SHP77 (cell line): ENCODE measurements around the gene SMC6.
A peak's percentile ranks its signal among the peaks of the same experiment; 100 is the strongest.

Experiments used
- DNase-seq, 2 experiments: peaks; one replicate each; lab custom pipeline; 2025; lab: John Stamatoyannopoulos, UW

The SMC6 gene, protein sequence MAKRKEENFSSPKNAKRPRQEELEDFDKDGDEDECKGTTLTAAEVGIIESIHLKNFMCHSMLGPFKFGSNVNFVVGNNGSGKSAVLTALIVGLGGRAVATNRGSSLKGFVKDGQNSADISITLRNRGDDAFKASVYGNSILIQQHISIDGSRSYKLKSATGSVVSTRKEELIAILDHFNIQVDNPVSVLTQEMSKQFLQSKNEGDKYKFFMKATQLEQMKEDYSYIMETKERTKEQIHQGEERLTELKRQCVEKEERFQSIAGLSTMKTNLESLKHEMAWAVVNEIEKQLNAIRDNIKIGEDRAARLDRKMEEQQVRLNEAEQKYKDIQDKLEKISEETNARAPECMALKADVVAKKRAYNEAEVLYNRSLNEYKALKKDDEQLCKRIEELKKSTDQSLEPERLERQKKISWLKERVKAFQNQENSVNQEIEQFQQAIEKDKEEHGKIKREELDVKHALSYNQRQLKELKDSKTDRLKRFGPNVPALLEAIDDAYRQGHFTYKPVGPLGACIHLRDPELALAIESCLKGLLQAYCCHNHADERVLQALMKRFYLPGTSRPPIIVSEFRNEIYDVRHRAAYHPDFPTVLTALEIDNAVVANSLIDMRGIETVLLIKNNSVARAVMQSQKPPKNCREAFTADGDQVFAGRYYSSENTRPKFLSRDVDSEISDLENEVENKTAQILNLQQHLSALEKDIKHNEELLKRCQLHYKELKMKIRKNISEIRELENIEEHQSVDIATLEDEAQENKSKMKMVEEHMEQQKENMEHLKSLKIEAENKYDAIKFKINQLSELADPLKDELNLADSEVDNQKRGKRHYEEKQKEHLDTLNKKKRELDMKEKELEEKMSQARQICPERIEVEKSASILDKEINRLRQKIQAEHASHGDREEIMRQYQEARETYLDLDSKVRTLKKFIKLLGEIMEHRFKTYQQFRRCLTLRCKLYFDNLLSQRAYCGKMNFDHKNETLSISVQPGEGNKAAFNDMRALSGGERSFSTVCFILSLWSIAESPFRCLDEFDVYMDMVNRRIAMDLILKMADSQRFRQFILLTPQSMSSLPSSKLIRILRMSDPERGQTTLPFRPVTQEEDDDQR

DNA sequence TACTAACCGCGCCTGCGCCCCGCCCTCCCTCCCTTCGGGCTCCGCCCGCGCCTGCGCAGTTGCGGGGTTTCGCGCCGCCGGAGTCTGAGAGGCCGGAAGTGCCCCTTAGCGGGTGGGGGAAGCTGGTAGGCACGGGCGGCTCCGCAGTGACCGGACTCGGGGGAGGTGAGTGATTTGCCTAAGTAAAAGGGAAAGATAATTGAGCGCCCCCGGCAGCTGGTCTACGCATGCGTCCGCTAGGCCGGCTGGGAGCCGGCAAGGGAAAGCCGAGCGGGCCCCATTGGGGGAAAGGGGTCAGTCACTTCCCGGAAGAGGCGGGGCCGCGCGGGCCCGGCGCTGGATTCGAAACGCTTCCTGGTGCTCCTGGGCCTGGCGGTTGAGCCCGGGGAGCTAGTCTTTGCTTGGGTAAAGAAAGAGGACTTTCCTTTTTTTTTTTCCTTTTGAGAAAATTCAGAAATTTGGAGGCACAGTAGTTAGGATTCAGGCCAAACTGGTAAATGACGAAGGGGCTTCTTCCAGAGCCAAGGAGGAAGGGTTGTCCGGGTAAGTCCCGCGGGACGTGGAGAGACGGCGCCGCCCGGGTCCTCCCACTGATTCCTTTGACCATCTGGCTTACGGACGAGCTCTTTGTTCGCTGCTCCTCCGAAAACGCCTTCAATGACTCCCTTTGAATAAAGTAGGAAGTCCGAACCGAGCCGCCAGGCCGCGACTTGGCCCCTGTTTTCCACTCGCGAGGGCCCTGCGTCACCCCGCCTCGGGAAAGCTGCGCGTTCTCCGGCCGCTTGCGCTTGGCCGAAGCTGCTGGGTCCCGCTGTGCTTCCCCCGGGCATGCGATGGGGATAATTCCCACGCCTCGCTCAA lies at the start of gene SMC6, which contains the start of gene GEN1:
TSS of gene SMC6 (minus strand) at position 8 of the 861 bp plus-strand sequence. CDS start 7,864 bp downstream, outside the sequence.
TSS of gene GEN1 (plus strand) at position 336 of the 861 bp plus-strand sequence. CDS start 5,806 bp downstream, outside the sequence.
- DNase-seq: peak; percentile 83 to 84

DNA sequence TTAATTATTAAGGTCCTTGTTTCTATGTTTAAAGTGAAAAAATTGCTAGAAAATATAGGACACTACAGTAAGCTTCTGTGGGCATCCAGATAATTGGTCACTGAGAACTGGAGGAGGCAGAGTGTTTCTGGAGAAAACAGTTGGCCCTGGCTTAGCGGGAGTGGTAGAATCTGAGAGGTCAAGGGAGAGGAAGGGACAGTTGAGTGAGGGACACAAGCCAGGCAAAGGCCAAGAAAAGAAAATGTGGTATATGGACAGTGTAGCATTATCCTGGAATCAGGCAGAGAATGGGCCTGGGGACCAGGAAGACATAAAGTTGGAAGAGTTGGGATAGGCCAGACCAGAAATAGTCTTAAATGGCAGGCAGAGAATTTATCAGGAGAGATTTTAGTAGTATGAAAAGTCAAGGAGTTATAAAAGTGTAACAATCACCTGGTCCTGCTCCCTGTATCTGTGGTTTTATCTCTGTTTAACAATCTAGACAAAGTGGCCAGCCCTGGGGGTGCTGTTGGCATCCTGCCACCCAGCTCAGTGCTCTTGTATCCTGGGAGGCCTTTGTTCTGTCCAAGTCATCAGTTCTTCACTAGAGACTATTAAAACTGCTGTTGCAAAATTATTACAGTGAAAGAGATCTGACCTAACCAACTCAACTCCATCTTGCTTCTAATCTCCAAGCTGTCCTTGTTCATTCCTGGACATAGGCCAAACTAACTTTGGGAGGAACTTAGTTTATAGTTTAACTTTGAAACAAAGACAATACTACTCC lies 47.3 kb upstream of the SMC6 start:
- no peak for DNase-seq

DNA sequence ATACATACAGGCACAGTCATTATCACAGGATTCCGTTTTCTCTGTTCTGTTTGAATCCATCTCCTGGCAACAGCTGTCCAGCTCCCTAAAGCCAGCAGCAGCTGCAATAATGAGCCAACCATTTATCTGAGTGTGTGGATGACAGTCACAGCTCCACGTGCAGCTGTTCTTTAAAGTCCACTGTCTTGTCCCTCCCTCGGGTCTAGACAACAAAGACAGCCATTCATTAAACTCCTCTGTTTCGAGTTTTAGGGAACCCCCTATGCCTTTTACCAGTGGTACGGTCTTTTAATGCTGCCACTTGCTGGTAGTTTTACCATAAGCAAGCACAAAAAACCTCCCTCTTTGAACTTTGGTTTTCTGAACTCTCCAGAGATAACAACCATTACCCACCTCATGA lies 46.6 kb upstream of the SMC6 start:
- DNase-seq: no peak

DNA sequence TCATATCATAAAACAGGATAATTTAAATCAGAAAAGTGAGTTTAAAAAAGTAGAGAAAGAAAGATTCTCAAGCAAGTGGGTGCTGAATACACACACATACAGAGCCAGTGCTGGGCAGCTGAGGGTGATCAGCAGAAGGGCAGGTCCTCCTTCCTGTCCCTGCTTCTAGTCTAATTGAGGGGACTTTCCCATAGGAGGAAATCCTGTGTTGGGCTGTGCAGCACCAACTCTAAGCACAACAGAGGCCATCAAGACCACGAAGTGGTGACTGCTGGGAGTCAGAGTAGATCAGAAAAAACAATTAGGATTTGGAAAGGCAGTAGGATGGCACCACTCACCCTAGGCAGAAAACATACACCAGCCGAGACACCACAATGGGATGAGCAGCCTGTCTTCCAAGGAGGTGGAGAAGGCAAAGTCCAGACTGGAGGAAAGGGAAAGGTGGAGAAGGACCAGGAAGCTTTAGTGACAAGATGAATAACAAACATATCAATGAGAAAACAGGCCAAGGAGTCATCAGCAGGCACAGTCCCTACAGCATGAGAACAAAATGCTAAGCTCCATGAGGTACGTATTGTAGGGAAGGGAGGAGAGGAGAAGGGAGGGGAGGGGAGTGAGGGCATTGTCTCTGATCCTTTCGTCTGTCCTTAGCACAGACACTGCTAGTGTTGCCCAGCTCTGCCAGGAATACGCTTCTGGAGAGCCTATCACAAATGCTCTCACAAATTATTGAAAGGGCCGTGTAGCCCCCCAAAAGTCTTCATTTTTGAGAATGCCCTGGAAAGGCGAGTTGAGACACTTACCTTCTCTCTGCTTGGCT lies 45.9 kb upstream of the SMC6 start:
- DNase-seq: no peak

DNA sequence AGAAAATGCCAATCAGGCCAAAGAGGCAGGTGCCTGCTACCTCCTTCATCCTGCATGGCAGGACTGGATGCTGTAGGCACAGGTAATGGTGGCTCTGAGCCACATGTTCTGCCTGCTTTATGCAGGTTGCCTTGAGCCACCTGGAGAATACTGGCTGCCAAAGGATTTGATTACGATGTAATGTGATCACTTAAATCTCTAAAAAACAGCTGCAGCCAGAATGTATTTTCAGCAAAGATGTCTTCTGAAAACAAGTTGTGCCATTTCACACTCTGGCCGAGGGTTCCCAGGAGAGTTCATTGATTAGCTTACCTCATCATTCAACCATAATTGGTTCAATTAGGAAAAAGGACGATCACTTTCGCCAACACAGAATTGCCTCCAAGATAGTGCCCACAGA lies 44.7 kb upstream of the SMC6 start:
- DNase-seq: no peak

DNA sequence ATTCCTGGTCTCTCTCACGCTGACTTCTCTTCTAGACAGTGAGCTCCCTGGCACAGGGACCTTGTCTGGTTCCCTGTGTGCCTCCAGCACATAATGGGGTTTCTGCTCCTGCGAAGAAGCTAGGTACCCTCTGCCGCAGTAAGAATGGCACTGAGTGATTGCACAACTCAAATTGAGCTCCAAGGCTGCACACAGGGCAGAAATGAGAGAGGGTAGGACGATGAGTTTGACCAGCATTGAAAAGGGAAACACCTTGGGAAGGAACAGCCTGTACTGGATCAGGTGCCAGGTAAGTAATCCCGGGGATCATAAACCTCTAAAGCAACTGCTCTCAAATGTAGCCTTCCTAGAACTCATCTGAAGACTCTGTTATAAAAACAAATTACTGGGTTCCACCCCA lies 41.7 kb upstream of the SMC6 start:
- no peak for DNase-seq

DNA sequence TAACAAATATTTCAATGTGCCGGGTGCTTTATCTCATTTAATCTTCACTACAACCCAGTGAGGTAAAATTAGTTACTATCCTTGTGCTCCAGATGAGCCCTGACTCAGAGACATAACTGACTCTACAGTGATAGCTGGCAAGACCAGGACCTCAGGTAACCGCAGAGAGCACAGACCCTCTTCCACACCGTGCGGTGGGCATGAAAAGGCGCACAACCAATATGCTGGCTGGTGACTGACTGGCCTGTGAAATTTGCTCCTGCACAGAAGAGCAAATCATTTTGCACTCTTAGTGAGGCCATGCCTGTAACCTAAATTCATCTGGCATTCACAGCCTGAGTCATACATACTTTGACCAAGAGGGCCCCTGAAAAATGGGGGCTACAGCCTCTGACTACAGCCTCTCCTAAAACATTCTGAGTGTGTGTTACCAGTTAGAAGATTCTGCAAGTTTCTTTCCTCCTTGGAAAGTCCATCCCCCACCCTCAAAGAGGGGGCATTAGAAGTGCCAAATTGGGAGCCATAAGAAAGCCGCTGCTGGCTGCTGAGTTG lies 40.3 kb upstream of the SMC6 start:
- DNase-seq: no peak

DNA sequence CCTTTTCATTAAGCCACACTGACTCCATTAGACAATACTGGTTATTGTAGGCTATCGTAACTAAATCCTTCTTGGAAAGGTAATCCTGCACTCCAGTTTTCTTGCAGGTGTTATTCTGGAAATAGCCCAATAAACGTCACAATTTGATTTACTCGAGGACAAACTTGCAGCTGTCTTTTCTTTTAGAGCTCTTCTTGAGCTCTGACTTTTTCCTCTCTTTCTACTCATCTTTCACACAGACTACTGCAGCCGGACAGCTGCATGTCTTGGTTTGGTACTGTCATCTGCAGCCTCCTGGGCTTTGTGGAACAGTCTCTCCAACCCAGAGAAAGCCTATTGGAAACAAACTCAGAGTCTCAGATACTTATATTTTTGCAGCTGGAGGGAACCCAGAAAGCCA lies 39.7 kb upstream of the SMC6 start:
- DNase-seq: no peak

DNA sequence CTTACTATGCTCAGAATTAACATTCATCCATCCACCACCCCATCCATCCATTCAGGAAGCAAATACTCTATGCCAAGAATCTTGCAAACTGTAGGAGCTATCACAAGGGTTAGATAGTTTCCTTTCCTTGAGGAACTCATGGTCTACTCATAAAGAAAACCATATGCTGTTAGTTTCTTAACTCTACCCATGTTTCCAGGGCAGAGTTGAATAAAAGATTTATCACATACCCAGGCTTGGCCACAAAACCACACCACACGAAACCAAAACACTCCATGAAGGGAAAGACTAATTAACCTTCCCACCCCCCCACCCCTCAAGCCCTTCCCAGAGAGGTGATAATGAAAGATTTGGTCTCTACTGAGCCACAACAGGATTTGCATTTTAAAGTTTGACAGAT lies 38.9 kb upstream of the SMC6 start:
- DNase-seq: no peak

DNA sequence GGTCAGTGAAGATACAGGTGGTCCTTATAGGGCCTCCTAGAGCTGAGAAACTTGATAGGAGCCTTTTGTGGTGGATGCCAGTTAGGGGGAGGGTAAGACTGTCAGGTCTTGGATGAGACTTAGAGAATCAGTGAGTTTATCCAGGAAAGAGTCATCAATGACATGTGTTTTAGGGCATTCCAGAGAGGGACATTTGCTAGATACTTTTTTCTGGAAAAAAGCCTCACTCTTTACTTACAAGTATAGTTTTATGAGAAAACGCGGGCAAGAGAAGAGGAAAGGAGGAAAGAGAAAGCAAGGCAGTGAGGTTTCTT lies 38.2 kb upstream of the SMC6 start:
- DNase-seq: no peak

DNA sequence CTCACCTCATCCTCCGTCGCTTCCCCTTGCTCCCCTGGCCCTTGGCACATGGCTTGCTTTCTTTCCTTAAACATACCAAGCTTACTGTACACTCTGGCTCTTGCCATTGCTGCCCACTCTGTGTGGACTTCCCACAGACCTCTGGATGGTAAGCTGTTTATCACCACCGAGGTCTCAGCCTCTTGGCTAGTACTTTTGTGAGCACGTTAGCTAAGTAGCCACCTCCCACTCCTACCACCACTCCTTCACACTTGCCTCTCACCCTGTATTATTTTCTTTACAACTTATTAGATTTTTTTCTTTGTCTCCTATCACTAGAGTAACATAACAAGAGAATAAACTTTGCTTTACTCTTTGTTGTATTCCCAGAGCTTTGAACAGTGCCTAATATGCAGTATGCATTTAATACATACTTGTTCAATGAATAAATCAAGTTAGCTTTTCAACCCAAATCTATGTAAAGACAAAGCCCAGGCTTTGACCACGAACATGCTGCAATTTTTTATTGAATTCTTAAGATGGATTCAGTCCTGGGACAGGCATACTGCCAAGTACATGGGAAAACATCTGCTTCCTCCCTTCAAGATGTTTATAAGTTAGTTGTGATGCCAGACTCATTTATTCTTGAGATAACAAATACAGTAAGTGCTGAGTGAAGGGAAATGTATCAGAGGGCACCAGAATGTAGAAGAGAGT lies 37.7 kb upstream of the SMC6 start:
- DNase-seq: no peak

DNA sequence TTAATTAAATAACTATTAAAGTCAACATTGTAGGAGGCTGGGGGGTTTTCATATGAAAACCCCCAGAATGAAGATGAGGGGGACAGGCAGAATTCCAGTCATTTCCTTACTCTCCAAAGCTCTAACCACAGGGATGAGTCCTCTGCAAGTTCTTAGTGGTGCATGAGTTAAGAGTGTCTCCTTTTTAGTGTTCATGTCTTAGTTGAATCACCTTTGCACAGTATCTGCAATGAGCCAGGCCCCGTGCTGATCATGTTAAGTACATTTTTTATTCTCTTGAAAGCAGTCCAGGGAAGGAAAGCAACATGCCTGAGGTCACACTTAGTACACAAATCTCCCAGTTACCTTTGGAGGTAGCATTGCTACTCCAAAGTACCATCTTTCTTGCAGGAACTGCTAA lies 36.9 kb upstream of the SMC6 start:
- no peak for DNase-seq

DNA sequence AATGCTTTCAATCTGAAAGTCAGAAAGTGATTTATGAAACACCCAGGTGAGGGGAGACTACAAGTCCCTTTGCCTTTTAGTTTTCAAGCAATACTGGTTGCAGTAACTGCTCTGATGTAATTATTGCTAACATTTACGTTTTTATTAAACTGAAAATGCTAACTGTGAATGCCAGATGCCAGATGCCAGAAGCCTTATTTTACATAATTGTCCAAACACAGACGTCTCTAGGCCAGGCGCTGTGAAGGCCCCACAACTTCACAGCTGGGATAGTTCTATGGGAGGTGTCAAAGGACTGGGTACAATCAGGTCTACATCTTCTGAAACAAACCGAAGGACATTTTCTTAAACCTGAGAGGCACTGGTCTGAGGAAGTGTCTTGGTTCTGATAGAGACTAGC lies 35.2 kb upstream of the SMC6 start:
- no peak for DNase-seq

DNA sequence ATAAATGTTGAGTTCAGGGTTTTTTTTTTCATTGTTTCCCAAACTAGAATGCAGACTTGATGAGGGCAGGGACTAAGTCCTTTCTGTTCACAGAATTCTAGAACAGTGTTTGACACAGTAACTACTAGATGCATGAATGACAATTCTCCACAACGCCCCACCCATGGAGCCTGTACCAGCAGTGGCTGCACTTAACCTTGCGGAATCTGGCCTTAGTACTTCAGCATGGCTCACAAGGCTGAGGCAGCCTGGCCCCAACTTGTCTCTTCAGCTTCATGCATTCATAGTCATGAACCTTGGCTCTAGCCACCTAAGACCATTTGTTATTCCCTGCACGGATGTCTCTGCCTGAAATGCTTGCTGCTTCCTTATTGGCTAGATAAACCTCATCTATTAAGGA lies 33.1 kb upstream of the SMC6 start:
- DNase-seq: no peak

DNA sequence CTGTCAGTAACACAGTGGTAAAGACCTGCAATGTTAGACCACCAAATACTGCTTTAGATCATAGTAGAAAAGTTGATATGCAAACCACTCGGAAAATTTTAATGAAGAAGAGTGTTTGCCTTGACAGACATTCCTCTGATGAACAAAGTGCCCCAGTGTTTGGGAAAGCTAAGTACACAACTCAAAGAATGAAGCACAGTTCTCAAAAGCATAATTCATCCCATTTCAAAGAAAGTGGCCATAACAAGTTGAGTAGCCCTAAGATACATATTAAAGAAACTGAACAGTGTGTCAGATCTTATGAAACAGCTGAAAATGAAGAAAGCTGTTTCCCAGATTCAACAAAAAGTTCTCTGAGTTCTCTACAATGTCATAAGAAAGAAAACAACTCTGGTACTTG lies 27.9 kb upstream of the SMC6 start:
- no peak for DNase-seq

DNA sequence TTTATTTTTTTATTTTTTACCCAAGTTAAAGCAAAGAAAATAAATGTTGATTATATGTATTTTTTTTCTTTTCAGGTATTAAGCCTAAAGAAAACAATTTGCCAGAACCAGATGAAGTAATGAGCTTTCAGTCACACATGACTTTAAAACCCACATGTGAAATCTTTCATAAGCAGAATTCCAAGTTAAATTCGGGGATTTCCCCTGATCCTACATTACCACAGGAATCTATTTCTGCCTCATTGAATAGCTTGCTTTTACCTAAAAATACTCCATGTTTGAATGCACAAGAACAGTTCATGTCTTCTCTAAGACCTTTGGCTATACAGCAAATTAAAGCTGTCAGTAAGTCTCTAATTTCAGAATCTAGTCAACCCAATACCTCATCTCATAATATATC lies 26.9 kb upstream of the SMC6 start:
- no peak for DNase-seq

DNA sequence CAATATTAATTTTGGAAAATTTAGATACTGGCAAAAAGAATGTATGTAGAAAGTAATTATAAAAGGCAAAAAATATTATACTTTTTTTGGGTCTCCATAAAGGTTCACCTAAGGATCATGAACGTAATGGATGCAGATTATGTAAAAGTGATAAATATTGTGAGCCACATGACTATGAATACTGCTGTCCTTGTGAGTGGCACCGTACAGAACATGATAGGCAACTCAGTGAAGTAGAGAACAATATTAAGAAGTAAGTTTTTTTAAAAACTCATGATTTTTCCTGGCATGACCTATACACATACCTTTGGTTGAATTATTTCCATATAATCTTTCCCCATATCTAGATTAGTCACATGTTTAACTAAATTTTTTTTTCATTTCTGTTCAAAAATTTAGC lies 18.9 kb upstream of the SMC6 start:
- no peak for DNase-seq

DNA sequence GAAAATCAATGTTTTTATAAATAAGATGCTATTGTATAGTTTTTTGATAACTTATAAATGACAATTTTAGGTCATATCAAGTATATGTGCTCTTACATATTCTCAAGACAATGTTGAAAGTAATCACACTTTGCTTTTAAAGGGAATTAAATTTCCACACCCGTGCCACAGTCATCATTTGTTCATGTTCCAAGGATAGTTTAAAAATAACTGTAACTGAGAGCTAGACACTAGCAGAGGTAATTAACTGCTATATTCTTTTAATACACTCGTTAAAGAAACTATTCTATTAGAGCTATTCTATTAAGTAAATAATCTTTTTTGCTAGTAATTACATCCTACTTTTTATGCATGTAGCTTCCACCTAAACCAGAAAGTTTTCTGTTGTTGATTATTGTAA lies 18.3 kb upstream of the SMC6 start:
- DNase-seq: no peak

DNA sequence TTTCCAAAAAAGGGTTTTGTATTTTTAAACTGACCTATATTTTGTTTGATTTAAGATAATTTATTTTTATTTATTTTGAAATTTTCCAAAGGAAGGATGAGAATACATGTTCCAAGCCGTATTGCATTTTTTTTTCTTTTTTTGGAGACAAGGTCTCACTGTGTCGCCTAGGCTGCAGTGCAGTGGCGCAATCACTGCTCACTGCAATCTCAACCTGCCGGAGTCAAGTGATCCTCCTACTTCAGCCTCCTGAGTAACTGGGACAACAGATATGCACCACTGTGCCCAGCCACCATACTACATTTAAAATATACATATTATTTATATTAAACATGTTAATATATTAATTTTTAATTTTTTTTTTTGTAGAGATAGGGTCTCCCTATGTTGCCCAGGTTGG lies 15.3 kb upstream of the SMC6 start:
- no peak for DNase-seq
